Subcutaneous adipose tissue (tissue), 4 donors: Measurements from ENCODE around the gene GGT5. TPM values are rescaled to one million over a fixed set of nuclear protein-coding genes. Genes with fewer than 3 reads are reported as not detected.

Experiments
- CTCF ChIP-seq: fragments of 450-650 bp; IDR thresholded peaks from one replicate; pipeline ENCODE4 v1.5.1; 2016; ENCODE audit warnings: low read depth, mild to moderate bottlenecking, control low read depth, antibody characterized with exemption, moderate library complexity
- total RNA-seq, 4 donors: library from RNA; depleted of rRNA; stranded (reverse); fragments of >200 nt; gene quantifications; one replicate each; pipeline ENCODE4 v1.1.0, GENCODE V29; 2016

GGT5 gene
- total RNA-seq, 4 donors from 2014 or later = 55.9 to 111 (median 64.6) TPM

DNA sequence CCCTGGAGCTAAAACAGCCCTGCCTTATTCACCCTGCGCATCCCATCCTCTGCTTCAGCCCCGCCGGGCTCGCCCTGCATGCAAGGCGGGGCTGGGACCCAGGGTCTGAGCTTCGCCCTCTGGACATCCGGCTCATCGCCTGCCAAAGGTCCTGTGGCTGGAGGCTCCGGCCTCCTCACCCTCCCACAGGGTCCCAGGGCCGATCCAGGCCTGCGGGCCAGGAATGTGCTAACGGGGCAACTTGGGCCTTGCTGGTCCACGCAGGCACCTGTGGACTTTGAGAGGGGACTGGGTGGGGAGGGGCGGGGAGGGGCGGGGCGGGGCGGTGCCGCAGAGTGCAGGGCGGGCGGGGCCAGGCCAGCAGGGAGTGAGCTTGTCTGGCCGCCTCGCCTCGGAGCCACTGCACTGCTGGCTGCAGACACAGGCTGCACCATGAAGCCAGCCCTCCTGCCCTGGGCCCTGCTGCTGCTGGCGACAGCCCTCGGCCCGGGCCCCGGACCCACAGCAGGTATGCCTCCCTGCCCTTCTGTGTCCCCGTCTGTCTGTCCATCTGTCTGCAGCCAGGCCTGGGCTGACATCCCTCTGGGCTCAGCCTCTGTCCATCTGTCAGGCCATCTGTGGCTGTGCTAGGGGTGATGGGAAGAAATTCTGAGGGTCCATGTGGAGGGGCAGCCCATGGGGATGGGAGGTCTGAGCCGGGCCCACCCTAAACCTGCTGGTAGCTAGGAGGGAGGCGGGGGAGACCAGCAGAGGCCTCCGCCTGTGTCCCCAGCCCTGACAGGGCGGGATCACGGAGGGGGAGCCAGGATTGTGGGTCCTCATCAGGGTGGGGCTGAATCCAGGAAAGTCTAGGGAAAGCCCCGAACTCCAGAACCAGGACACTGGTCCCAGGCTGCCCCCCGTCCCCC is 63.5 kb downstream of the GGT5 start, which contains the start of gene SUSD2:
Gene SUSD2, plus strand, starts transcription at position 400 of the 908 bp plus-strand sequence. Its CDS starts 33 bp downstream, at position 433.
- TF ChIP-seq CTCF = no peak

GRCh38 chr22:24180316-24181087 is 64.4 kb downstream of the GGT5 start:
- TF ChIP-seq CTCF = no peak

- no peak for TF ChIP-seq CTCF
These were observed 65.2 kb downstream of the GGT5 start for GRCh38 chr22:24179478-24180210.

GRCh38 chr22:24178502-24179440 is 66.1 kb downstream of the GGT5 start:
- TF ChIP-seq CTCF = no peak

GRCh38 chr22:24178021-24178431 is 66.9 kb downstream of the GGT5 start:
- TF ChIP-seq CTCF = no peak

- no peak for TF ChIP-seq CTCF
These were observed 67.4 kb downstream of the GGT5 start for GRCh38 chr22:24177456-24177855.
